ENCODE results near the gene CRELD2.

The CRELD2 gene, protein sequence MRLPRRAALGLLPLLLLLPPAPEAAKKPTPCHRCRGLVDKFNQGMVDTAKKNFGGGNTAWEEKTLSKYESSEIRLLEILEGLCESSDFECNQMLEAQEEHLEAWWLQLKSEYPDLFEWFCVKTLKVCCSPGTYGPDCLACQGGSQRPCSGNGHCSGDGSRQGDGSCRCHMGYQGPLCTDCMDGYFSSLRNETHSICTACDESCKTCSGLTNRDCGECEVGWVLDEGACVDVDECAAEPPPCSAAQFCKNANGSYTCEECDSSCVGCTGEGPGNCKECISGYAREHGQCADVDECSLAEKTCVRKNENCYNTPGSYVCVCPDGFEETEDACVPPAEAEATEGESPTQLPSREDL

GRCh38 chr22:49917974-49918910 lies at the start of gene CRELD2, which contains the start of gene ALG12:
CRELD2 (plus strand) TSS chr22:49918634; CDS start chr22:49918770, 136 bp downstream.
ALG12 (minus strand) TSS chr22:49918438; CDS start chr22:49913765, 4,673 bp downstream.
- Histone ChIP-seq H3K4me1 (peaks cover 56% of the 10 kb centered on the region), H3K4me3 (peak within 1 kb of the TSS; percentile 81), H3K27me3 (no peaks in the 10 kb centered on the region), H4K20me1 (peaks cover 40% of the 10 kb centered on the region), H3K9me3 (no peaks in the 10 kb centered on the region), H3K4me2 (peak within 1 kb of the TSS; percentile 95), H3K36me3 (peaks cover 33% of the 10 kb centered on the region), H3K27ac (peak within 1 kb of the TSS; percentile 91), H3K9ac (peak within 1 kb of the TSS; percentile 94)
- no peak for TF ChIP-seq Cebpa-rat (IDR thresholded peaks at IDR 0.05)

DNA sequence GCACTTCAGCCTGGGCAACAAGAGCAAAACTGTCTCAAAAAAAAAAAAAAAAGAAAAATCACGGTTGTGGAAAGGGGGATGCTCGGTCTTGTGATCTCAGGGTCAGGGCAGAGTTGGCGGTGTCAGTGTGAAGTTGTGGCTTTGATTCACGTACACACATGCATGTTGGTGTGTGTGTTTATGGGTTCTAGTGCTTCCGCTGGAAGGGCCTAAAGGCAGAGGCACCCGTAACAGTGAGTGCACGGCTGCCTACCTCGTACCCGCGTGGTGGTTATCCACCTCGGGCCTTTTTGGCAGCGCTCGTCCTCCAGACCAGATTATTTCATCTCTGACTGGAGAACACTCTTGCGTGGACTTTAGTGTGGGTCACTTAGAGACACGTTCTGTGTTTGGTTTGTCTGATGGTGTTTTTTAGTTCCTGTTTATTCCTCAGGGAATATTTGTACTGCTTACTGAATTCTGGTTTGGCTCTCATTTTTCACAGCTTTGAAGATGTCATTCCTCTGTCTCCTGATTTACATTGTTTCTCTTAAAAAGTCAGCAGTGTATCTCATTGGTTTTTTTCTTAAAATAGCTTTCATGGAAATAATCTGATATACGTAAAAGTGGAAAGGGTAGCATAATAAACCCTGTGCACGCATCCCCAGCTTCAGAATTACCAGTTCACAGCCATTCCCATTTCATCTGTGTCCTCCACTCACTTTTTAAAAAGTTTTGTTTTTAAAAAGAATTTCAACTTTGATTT lies 49.2 kb upstream of the CRELD2 start:
- Histone ChIP-seq H3K9me3 (peaks cover 99% of the 10 kb centered on the region), H3K9ac (no peak overlapping the region), H4K20me1 (peaks cover 98% of the 10 kb centered on the region), H3K27me3 (no peaks in the 10 kb centered on the region), H3K4me2 (no peak overlapping the region), H3K4me3 (0 out of 2 replicates have a peak overlapping the region, but pooled peaks have one; percentile 11), H3K4me1 (peaks cover 8% of the 10 kb centered on the region; the same call in 1 of the 2 replicates), H3K36me3 (peaks cover 88% of the 10 kb centered on the region), H3K27ac (no peak overlapping the region)
- no peak for TF ChIP-seq Cebpa-rat (IDR thresholded peaks at IDR 0.05)

- no peak overlapping the region for H3K4me3 ChIP-seq
- H3K36me3 ChIP-seq = peaks cover 89% of the 10 kb centered on the region
- H4K20me1 ChIP-seq = peaks cover 100% of the 10 kb centered on the region
- no peak overlapping the region for H3K9ac ChIP-seq
- no peaks in the 10 kb centered on the region for H3K27me3 ChIP-seq
- H3K4me2 ChIP-seq = peak overlapping the region; percentile 7
- H3K9me3 ChIP-seq = peaks cover 99% of the 10 kb centered on the region
- no peak for TF ChIP-seq Cebpa-rat (IDR thresholded peaks at IDR 0.05)
- H3K27ac ChIP-seq = no peak overlapping the region
- H3K4me1 ChIP-seq = peaks cover 8% of the 10 kb centered on the region; the same call in 1 of the 2 replicates
These were observed 48.4 kb upstream of the CRELD2 start for GRCh38 chr22:49869845-49870712.

- Histone ChIP-seq H3K9me3 (peaks cover 96% of the 10 kb centered on the region), H3K27ac (no peak overlapping the region), H3K4me2 (no peak overlapping the region), H3K27me3 (no peaks in the 10 kb centered on the region), H3K36me3 (peaks cover 88% of the 10 kb centered on the region), H4K20me1 (peaks cover 98% of the 10 kb centered on the region), H3K4me3 (no peak overlapping the region), H3K4me1 (peaks cover 8% of the 10 kb centered on the region; the same call in 1 of the 2 replicates), H3K9ac (no peak overlapping the region)
- no peak for TF ChIP-seq Cebpa-rat (IDR thresholded peaks at IDR 0.05)
These were observed 47.0 kb upstream of the CRELD2 start for GRCh38 chr22:49871482-49871881.

GRCh38 chr22:49872347-49872746 lies 46.1 kb upstream of the CRELD2 start:
- Histone ChIP-seq H3K36me3 (peaks cover 88% of the 10 kb centered on the region), H3K27ac (no peak overlapping the region), H3K4me1 (peaks cover 8% of the 10 kb centered on the region; the same call in 1 of the 2 replicates), H3K9ac (no peak overlapping the region), H3K27me3 (no peaks in the 10 kb centered on the region), H4K20me1 (peaks cover 98% of the 10 kb centered on the region), H3K4me2 (no peak overlapping the region), H3K4me3 (no peak overlapping the region), H3K9me3 (peaks cover 96% of the 10 kb centered on the region)
- TF ChIP-seq Cebpa-rat (IDR thresholded peaks at IDR 0.05) = no peak

GRCh38 chr22:49873228-49873940 lies 45.0 kb upstream of the CRELD2 start:
- no peaks in the 10 kb centered on the region for H3K27me3 ChIP-seq
- H3K27ac ChIP-seq = no peak overlapping the region
- H3K9me3 ChIP-seq = peaks cover 96% of the 10 kb centered on the region
- H4K20me1 ChIP-seq = peaks cover 98% of the 10 kb centered on the region
- TF ChIP-seq Cebpa-rat (IDR thresholded peaks at IDR 0.05) = no peak
- peaks cover 8% of the 10 kb centered on the region; the same call in 1 of the 2 replicates for H3K4me1 ChIP-seq
- H3K4me3 ChIP-seq = no peak overlapping the region
- no peak overlapping the region for H3K9ac ChIP-seq
- H3K4me2 ChIP-seq = no peak overlapping the region
- peaks cover 88% of the 10 kb centered on the region for H3K36me3 ChIP-seq

- peaks cover 81% of the 10 kb centered on the region for H3K36me3 ChIP-seq
- no peak overlapping the region for H3K9ac ChIP-seq
- 0 out of 2 replicates have a peak overlapping the region, but pooled peaks have one; percentile 5 for H3K4me3 ChIP-seq
- peaks cover 91% of the 10 kb centered on the region for H4K20me1 ChIP-seq
- no peak overlapping the region for H3K4me2 ChIP-seq
- no peak overlapping the region for H3K27ac ChIP-seq
- peaks cover 64% of the 10 kb centered on the region for H3K9me3 ChIP-seq
- peaks cover 25% of the 10 kb centered on the region for H3K4me1 ChIP-seq
- no peaks in the 10 kb centered on the region for H3K27me3 ChIP-seq
- no peak for TF ChIP-seq Cebpa-rat (IDR thresholded peaks at IDR 0.05)
These were observed 40.8 kb upstream of the CRELD2 start for GRCh38 chr22:49877642-49878041.

DNA sequence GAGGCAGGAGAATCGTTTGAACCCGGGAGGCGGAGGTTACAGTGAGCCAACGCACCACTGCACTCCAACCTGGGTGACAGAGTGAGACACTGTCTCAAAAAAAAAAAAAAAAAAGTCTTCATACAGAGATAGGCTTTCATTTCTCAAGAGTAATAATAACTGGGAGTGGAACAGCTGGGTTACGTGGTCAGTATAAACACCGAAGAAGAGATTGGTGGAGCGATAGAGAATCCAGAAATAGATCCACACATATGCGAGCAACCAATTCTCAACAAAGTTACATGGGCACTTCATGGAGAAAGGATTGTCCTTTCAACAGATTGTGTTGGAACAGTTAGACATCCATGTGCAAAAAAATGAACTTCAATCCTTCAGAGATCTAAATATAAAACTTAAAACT lies 40.2 kb upstream of the CRELD2 start:
- Histone ChIP-seq H3K27ac (no peak overlapping the region), H3K9ac (no peak overlapping the region), H3K4me1 (peaks cover 25% of the 10 kb centered on the region), H3K4me2 (no peak overlapping the region), H3K36me3 (peaks cover 81% of the 10 kb centered on the region), H4K20me1 (peaks cover 91% of the 10 kb centered on the region), H3K27me3 (no peaks in the 10 kb centered on the region), H3K4me3 (0 out of 2 replicates have a peak overlapping the region, but pooled peaks have one; percentile 5), H3K9me3 (peaks cover 58% of the 10 kb centered on the region)
- TF ChIP-seq Cebpa-rat (IDR thresholded peaks at IDR 0.05) = no peak

Measured in BLaER1 (cell line).